ENCODE data around the gene NPR1.

DNA sequence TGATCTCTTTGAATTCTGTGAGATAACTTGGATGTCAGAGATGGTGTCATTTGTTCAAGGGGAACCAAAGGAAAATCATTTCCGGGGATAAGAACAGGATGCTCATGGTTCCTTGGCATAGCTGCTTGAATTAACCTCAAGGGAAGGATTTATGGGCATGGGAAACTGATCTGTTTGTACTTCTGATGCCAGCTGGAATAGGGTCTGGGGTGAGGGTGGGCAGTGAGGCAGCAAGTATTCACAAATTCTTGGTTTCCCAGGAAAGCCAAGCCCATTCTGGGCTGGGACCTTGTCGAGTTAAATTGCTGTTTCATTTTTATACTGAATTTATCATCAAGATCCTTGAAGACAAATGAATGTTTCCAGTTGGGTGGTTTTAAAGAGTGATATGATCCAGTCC is 63.5 kb downstream of the NPR1 start:
- TF ChIP-seq, protein P1, sequence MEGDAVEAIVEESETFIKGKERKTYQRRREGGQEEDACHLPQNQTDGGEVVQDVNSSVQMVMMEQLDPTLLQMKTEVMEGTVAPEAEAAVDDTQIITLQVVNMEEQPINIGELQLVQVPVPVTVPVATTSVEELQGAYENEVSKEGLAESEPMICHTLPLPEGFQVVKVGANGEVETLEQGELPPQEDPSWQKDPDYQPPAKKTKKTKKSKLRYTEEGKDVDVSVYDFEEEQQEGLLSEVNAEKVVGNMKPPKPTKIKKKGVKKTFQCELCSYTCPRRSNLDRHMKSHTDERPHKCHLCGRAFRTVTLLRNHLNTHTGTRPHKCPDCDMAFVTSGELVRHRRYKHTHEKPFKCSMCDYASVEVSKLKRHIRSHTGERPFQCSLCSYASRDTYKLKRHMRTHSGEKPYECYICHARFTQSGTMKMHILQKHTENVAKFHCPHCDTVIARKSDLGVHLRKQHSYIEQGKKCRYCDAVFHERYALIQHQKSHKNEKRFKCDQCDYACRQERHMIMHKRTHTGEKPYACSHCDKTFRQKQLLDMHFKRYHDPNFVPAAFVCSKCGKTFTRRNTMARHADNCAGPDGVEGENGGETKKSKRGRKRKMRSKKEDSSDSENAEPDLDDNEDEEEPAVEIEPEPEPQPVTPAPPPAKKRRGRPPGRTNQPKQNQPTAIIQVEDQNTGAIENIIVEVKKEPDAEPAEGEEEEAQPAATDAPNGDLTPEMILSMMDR (IDR thresholded peaks at IDR 0.05; ENCODE audit: low read length): no peak
- no peak for TF ChIP-seq EZH2phosphoT487 (IDR thresholded peaks at IDR 0.05; ENCODE audit: low read length)

All from MM.1S (cell line).